Breast epithelium (tissue), 3 donors: ENCODE measurements around the gene ARSD.

ENCODE experiments used
- CTCF ChIP-seq, 3 donors: fragments of 450-650 bp; IDR thresholded peaks; one replicate each; pipeline ENCODE4 v1.5.1; 2016 to 2017; ENCODE audit warnings: antibody characterized with exemption in 3 of 3, mild to moderate bottlenecking in 3 of 3, moderate library complexity in 3 of 3
- POLR2A ChIP-seq: fragments of 450-650 bp; IDR thresholded peaks from one replicate; pipeline ENCODE4 v1.6.1; 2016; ENCODE audit warnings: antibody characterized with exemption, mild to moderate bottlenecking, moderate library complexity

- TF ChIP-seq POLR2A: no peak
- TF ChIP-seq CTCF (IDR thresholded peaks at IDR 0.05): no peak
Measured at GRCh38 chrX:2921750-2922149, 7.4 kb downstream of the ARSD start.
